ENCODE measurements around the gene HIPK4. TPM values are rescaled to one million over a fixed set of nuclear protein-coding genes. Genes with fewer than 3 reads are reported as not detected.
A peak's percentile ranks its signal among the peaks of the same experiment; 100 is the strongest.

The HIPK4 gene
- total and polyA plus RNA-seq, 9 of the 15 experiments (the other 6 are each of a cell fraction or from before 2014, with no cell fraction given) = 0.06 to 0.09 TPM; not detected in 7

GRCh38 chr19:40398417-40399131, 8.6 kb upstream of the HIPK4 start (continued):
- TF ChIP-seq FOXM1 (IDR thresholded peaks at IDR 0.05; ENCODE audit: low read depth) = no peak
- 0 out of 2 replicates have a peak, but pooled peaks have one; percentile 48 for TF ChIP-seq FOXM1 (CRISPR knock-in tag; IDR thresholded peaks at IDR 0.05; ENCODE audit: low read depth)
- 0 out of 2 replicates have a peak, but pooled peaks have one; percentile 33 for TF ChIP-seq LCOR (CRISPR knock-in tag; IDR thresholded peaks at IDR 0.05)
- 0 out of 2 replicates have a peak, but pooled peaks have one; percentile 23 for TF ChIP-seq ATF2 (CRISPR knock-in tag; IDR thresholded peaks at IDR 0.05)
- TF ChIP-seq CBX2 (IDR thresholded peaks at IDR 0.05; ENCODE audit: insufficient read depth, low read length, poor library complexity, severe bottlenecking) = no peak
- TF ChIP-seq ILF3 (IDR thresholded peaks at IDR 0.05; ENCODE audit: borderline replicate concordance) = no peak
- TF ChIP-seq ZNF121 (CRISPR knock-in tag; conservative IDR thresholded peaks at IDR 0.05) = no peak
- no peak for TF ChIP-seq NFRKB (IDR thresholded peaks at IDR 0.05; ENCODE audit: low read depth)
- no peak for TF ChIP-seq GATA2 (CRISPR knock-in tag; IDR thresholded peaks at IDR 0.05)
- no peak for TF ChIP-seq CBFA2T2 (conservative IDR thresholded peaks at IDR 0.05)
- no peak for TF ChIP-seq U2AF2 (optimal IDR thresholded peaks at IDR 0.05; ENCODE audit: low read depth, low read length)
- TF ChIP-seq PCBP1 (IDR thresholded peaks at IDR 0.05; ENCODE audit: low read depth, low read length, poor library complexity, severe bottlenecking) = peak; percentile 26
- TF ChIP-seq GTF2E2 (tag; IDR thresholded peaks at IDR 0.05) = no peak
- TF ChIP-seq TAF7 (tag; IDR thresholded peaks at IDR 0.05) = no peak
- TF ChIP-seq, protein P1, sequence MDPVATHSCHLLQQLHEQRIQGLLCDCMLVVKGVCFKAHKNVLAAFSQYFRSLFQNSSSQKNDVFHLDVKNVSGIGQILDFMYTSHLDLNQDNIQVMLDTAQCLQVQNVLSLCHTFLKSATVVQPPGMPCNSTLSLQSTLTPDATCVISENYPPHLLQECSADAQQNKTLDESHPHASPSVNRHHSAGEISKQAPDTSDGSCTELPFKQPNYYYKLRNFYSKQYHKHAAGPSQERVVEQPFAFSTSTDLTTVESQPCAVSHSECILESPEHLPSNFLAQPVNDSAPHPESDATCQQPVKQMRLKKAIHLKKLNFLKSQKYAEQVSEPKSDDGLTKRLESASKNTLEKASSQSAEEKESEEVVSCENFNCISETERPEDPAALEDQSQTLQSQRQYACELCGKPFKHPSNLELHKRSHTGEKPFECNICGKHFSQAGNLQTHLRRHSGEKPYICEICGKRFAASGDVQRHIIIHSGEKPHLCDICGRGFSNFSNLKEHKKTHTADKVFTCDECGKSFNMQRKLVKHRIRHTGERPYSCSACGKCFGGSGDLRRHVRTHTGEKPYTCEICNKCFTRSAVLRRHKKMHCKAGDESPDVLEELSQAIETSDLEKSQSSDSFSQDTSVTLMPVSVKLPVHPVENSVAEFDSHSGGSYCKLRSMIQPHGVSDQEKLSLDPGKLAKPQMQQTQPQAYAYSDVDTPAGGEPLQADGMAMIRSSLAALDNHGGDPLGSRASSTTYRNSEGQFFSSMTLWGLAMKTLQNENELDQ (CRISPR knock-in tag; IDR thresholded peaks at IDR 0.05; ENCODE audit: borderline replicate concordance) = no peak
- TF ChIP-seq PCBP2 (IDR thresholded peaks at IDR 0.05; ENCODE audit: low read depth, low read length, poor library complexity, severe bottlenecking) = no peak
- TF ChIP-seq MAX (CRISPR knock-in tag; IDR thresholded peaks at IDR 0.05) = peak; percentile 24; the same call in 1 of the 2 replicates
- no peak for TF ChIP-seq ZC3H8 (IDR thresholded peaks at IDR 0.05)
- no peak for TF ChIP-seq EP400 (IDR thresholded peaks at IDR 0.05)
- peak; percentile 4; the same call in 1 of the 2 replicates for TF ChIP-seq SP1 (CRISPR knock-in tag; IDR thresholded peaks at IDR 0.05)
- TF ChIP-seq TEAD4 (IDR thresholded peaks at IDR 0.05; ENCODE audit: low read length) = no peak
- no peak for TF ChIP-seq TEAD4 (CRISPR knock-in tag; IDR thresholded peaks at IDR 0.05; ENCODE audit: borderline replicate concordance)
- no peak for TF ChIP-seq RFX1 (IDR thresholded peaks at IDR 0.05)
- TF ChIP-seq SAP30 (IDR thresholded peaks at IDR 0.05; ENCODE audit: borderline replicate concordance, insufficient read depth, low read depth, low read length, poor library complexity, severe bottlenecking) = peak; percentile 45
- TF ChIP-seq TCF7 (IDR thresholded peaks at IDR 0.05; ENCODE audit: borderline replicate concordance) = no peak

Data from K562 (cell line).